ENCODE results near the gene C9orf78. TPM values are rescaled to one million over a fixed set of nuclear protein-coding genes. Genes with fewer than 3 reads are reported as not detected.
"Not testable (repeated sequence)": the region's sequence is repeated elsewhere in the genome, so short reads cannot be mapped to it uniquely, and the experiment has no call there.

The C9orf78 gene
- polyA plus RNA-seq, 1 donor (not counting 4 experiments of a cell fraction or from before 2014, with no cell fraction given), result 66.5 TPM

- dilution Hi-C loops (cut with MboI; ENCODE audit: extremely low pct_ligation_motif_present, low sequenced_read_pairs), result no loop called here
- no peaks in the 10 kb centered on the region for H3K9me1 ChIP-seq (ENCODE audit: control insufficient read depth, extremely low read depth, insufficient read depth, low read length)
- no peak overlapping the region for H3K4me3 ChIP-seq (ENCODE audit: control insufficient read depth in 2 of 3, extremely low read depth in 1 of 3, insufficient read depth in 2 of 3, low read depth in 1 of 3, low read length in 3 of 3)
- no peak overlapping the region for H3K4me2 ChIP-seq (ENCODE audit: control insufficient read depth, extremely low read depth, insufficient read depth, low read depth, low read length)
- H3K36me3 ChIP-seq (ENCODE audit: control insufficient read depth in 2 of 2, extremely low read depth in 1 of 2, insufficient read depth in 2 of 2, low read length in 2 of 2), result no peaks in the 10 kb centered on the region
- no peak for FAIRE-seq
- H2AFZ ChIP-seq (ENCODE audit: control insufficient read depth, low read length), result no peak overlapping the region
- no peak overlapping the region for H3K27ac ChIP-seq (ENCODE audit: control insufficient read depth, insufficient read depth, low read length)
- H3K9me3 ChIP-seq (ENCODE audit: control insufficient read depth, low read depth, low read length), result no peaks in the 10 kb centered on the region
- no peak for DNase-seq (ENCODE audit: low read depth, low spot score)
- no peak for TF ChIP-seq CTCF (optimal IDR thresholded peaks at IDR 0.05 in 1 of 3, IDR thresholded peaks at IDR 0.05 in 1 of 3, conservative IDR thresholded peaks at IDR 0.05 in 1 of 3; ENCODE audit: extremely low read depth in 1 of 3, insufficient read depth in 2 of 3, low read length in 3 of 3)
- no peak for TF ChIP-seq EZH2 (IDR thresholded peaks at IDR 0.05; ENCODE audit: low read length)
- H3K27me3 ChIP-seq (ENCODE audit: control insufficient read depth, extremely low read depth, insufficient read depth, low read length), result no peaks in the 10 kb centered on the region
- no peak overlapping the region for H3K9ac ChIP-seq (ENCODE audit: control insufficient read depth, extremely low read depth, insufficient read depth, low read length)
- no peaks in the 10 kb centered on the region for H3K4me1 ChIP-seq (ENCODE audit: control insufficient read depth, extremely low read depth, insufficient read depth, low read length)
- H4K20me1 ChIP-seq (ENCODE audit: control insufficient read depth, extremely low read depth, insufficient read depth, low read length), result no peaks in the 10 kb centered on the region
- H3K79me2 ChIP-seq (ENCODE audit: control insufficient read depth, insufficient read depth, low read length), result no peaks in the 10 kb centered on the region
Observed at GRCh38 chr9:129785866-129786265, 49.2 kb downstream of the C9orf78 start.

- H2AFZ ChIP-seq (ENCODE audit: control insufficient read depth, low read length); DNase-seq (ENCODE audit: low read depth, low spot score); H3K4me3 ChIP-seq (ENCODE audit: control insufficient read depth in 2 of 3, extremely low read depth in 1 of 3, insufficient read depth in 2 of 3, low read depth in 1 of 3, low read length in 3 of 3); H3K4me1 ChIP-seq (ENCODE audit: control insufficient read depth, extremely low read depth, insufficient read depth, low read length); H3K27ac ChIP-seq (ENCODE audit: control insufficient read depth, insufficient read depth, low read length); H3K27me3 ChIP-seq (ENCODE audit: control insufficient read depth, extremely low read depth, insufficient read depth, low read length); dilution Hi-C loops (cut with MboI; ENCODE audit: extremely low pct_ligation_motif_present, low sequenced_read_pairs); H3K79me2 ChIP-seq (ENCODE audit: control insufficient read depth, insufficient read depth, low read length); H3K4me2 ChIP-seq (ENCODE audit: control insufficient read depth, extremely low read depth, insufficient read depth, low read depth, low read length); FAIRE-seq; H3K9me1 ChIP-seq (ENCODE audit: control insufficient read depth, extremely low read depth, insufficient read depth, low read length); H3K9me3 ChIP-seq (ENCODE audit: control insufficient read depth, low read depth, low read length); H3K9ac ChIP-seq (ENCODE audit: control insufficient read depth, extremely low read depth, insufficient read depth, low read length); H4K20me1 ChIP-seq (ENCODE audit: control insufficient read depth, extremely low read depth, insufficient read depth, low read length); H3K36me3 ChIP-seq (ENCODE audit: control insufficient read depth in 2 of 2, extremely low read depth in 1 of 2, insufficient read depth in 2 of 2, low read length in 2 of 2): not testable (repeated sequence)
Observed at GRCh38 chr9:129784970-129785369, 50.1 kb downstream of the C9orf78 start.
